Measurements from ENCODE around the gene FXYD4. TPM values are rescaled to one million over a fixed set of nuclear protein-coding genes. Genes with fewer than 3 reads are reported as not detected.
"Not testable (repeated sequence)": the region's sequence is repeated elsewhere in the genome, so short reads cannot be mapped to it uniquely, and the experiment has no call there.

Gene FXYD4

GRCh38 chr10:43421519-43421918 is 50.1 kb downstream of the FXYD4 start:
- no peak overlapping the region for H3K4ac ChIP-seq (ENCODE audit: low read length)
- no peak overlapping the region for H3K14ac ChIP-seq (ENCODE audit: low read length)
- H2BK15ac ChIP-seq (ENCODE audit: low read length) = no peak overlapping the region
- H3K36me3 ChIP-seq (replicated peaks in 1 of 2; ENCODE audit: control insufficient read depth in 2 of 2, insufficient read depth in 2 of 2, low read length in 2 of 2) = no peaks in the 10 kb centered on the region
- H3K27ac ChIP-seq (replicated peaks; ENCODE audit: low read length) = no peak overlapping the region
- H4K8ac ChIP-seq (ENCODE audit: low read depth, low read length) = no peak overlapping the region
- no peaks in the 10 kb centered on the region for H3K79me1 ChIP-seq (ENCODE audit: low read depth, low read length)
- peaks cover 0 to 2% of the 10 kb centered on the region in 2 donors for H3K4me1 ChIP-seq (ENCODE audit: control insufficient read depth in 2 of 2, insufficient read depth in 1 of 2, low read depth in 1 of 2, low read length in 2 of 2)
- no peak for DNase-seq (ENCODE audit: low spot score)
- no CpG with 5 or more reads among the region's 6 CpGs for WGBS, 2 donors (ENCODE audit: extremely low coverage in 2 of 2, insufficient read length in 2 of 2, insufficient replicate concordance in 1 of 2)
- H2BK12ac ChIP-seq (ENCODE audit: low read length) = no peak overlapping the region
- H2AK5ac ChIP-seq (ENCODE audit: low read depth, low read length) = no peak overlapping the region
- no peak overlapping the region for H2BK120ac ChIP-seq (ENCODE audit: low read depth, low read length)
- no peak overlapping the region for H3K4me2 ChIP-seq (ENCODE audit: insufficient read depth, low read length, poor library complexity, severe bottlenecking)
- no peak overlapping the region for H2BK5ac ChIP-seq (ENCODE audit: low read length)
- peaks cover 0 to 11% of the 10 kb centered on the region in 2 donors for H3K9me3 ChIP-seq (replicated peaks in 1 of 2; ENCODE audit: control insufficient read depth in 2 of 2, insufficient read depth in 1 of 2, low read depth in 1 of 2, low read length in 2 of 2)
- no peak overlapping the region for H2AFZ ChIP-seq (ENCODE audit: low read length)
- H3K23ac ChIP-seq (ENCODE audit: low read depth, low read length, poor library complexity) = no peak overlapping the region
- H3K4me3 ChIP-seq (ENCODE audit: low read length in 2 of 2) = no peak overlapping the region
- H3K27me3 ChIP-seq (ENCODE audit: control insufficient read depth in 3 of 3, insufficient read depth in 3 of 3, low read depth in 1 of 3, low read length in 3 of 3) = no peaks in the 10 kb centered on the region
- H3K18ac ChIP-seq (ENCODE audit: low read length) = no peak overlapping the region
- H4K91ac ChIP-seq (ENCODE audit: low read depth, low read length, poor library complexity) = no peak overlapping the region
- no peak overlapping the region for H3K9ac ChIP-seq (ENCODE audit: low read depth, low read length, poor library complexity)

GRCh38 chr10:43421944-43422343 is 50.5 kb downstream of the FXYD4 start:
- H3K4me3 ChIP-seq (ENCODE audit: low read length in 2 of 2) = not testable (repeated sequence)
- WGBS, 2 donors (ENCODE audit: extremely low coverage in 2 of 2, insufficient read length in 2 of 2, insufficient replicate concordance in 1 of 2) = no CpG with 5 or more reads among the region's 4 CpGs

GRCh38 chr10:43424416-43424815 is 53.0 kb downstream of the FXYD4 start:
- no peak overlapping the region for H4K91ac ChIP-seq (ENCODE audit: low read depth, low read length, poor library complexity)
- no peak overlapping the region for H3K18ac ChIP-seq (ENCODE audit: low read length)
- no peak for DNase-seq (ENCODE audit: low spot score)
- peaks cover 0 to 11% of the 10 kb centered on the region in 2 donors for H3K9me3 ChIP-seq (replicated peaks in 1 of 2; ENCODE audit: control insufficient read depth in 2 of 2, insufficient read depth in 1 of 2, low read depth in 1 of 2, low read length in 2 of 2)
- H2AK5ac ChIP-seq (ENCODE audit: low read depth, low read length) = no peak overlapping the region
- no peak overlapping the region for H2BK12ac ChIP-seq (ENCODE audit: low read length)
- H3K4me1 ChIP-seq (ENCODE audit: control insufficient read depth in 2 of 2, insufficient read depth in 1 of 2, low read depth in 1 of 2, low read length in 2 of 2) = peaks cover 0 to 2% of the 10 kb centered on the region in 2 donors
- no peaks in the 10 kb centered on the region for H3K36me3 ChIP-seq (replicated peaks in 1 of 2; ENCODE audit: control insufficient read depth in 2 of 2, insufficient read depth in 2 of 2, low read length in 2 of 2)
- H2BK120ac ChIP-seq (ENCODE audit: low read depth, low read length) = no peak overlapping the region
- no peak overlapping the region for H4K8ac ChIP-seq (ENCODE audit: low read depth, low read length)
- no CpG with 5 or more reads among the region's 6 CpGs for WGBS, 2 donors (ENCODE audit: extremely low coverage in 2 of 2, insufficient read length in 2 of 2, insufficient replicate concordance in 1 of 2)
- no peak overlapping the region for H3K27ac ChIP-seq (replicated peaks; ENCODE audit: low read length)
- H2AFZ ChIP-seq (ENCODE audit: low read length) = no peak overlapping the region
- H3K4me3 ChIP-seq (ENCODE audit: low read length in 2 of 2) = no peak overlapping the region
- H3K27me3 ChIP-seq (ENCODE audit: control insufficient read depth in 3 of 3, insufficient read depth in 3 of 3, low read depth in 1 of 3, low read length in 3 of 3) = no peaks in the 10 kb centered on the region
- H3K79me1 ChIP-seq (ENCODE audit: low read depth, low read length) = no peaks in the 10 kb centered on the region
- no peak overlapping the region for H3K23ac ChIP-seq (ENCODE audit: low read depth, low read length, poor library complexity)
- H2BK15ac ChIP-seq (ENCODE audit: low read length) = no peak overlapping the region
- no peak overlapping the region for H3K9ac ChIP-seq (ENCODE audit: low read depth, low read length, poor library complexity)
- no peak overlapping the region for H3K4ac ChIP-seq (ENCODE audit: low read length)
- H3K4me2 ChIP-seq (ENCODE audit: insufficient read depth, low read length, poor library complexity, severe bottlenecking) = no peak overlapping the region
- no peak overlapping the region for H2BK5ac ChIP-seq (ENCODE audit: low read length)
- H3K14ac ChIP-seq (ENCODE audit: low read length) = no peak overlapping the region

More at GRCh38 chr10:43421944-43422343, 50.5 kb downstream of the FXYD4 start:
- H4K91ac ChIP-seq (ENCODE audit: low read depth, low read length, poor library complexity); H3K36me3 ChIP-seq (replicated peaks in 1 of 2; ENCODE audit: control insufficient read depth in 2 of 2, insufficient read depth in 2 of 2, low read length in 2 of 2); H3K4me1 ChIP-seq (ENCODE audit: control insufficient read depth in 2 of 2, insufficient read depth in 1 of 2, low read depth in 1 of 2, low read length in 2 of 2); H2BK120ac ChIP-seq (ENCODE audit: low read depth, low read length); H3K27me3 ChIP-seq (ENCODE audit: control insufficient read depth in 3 of 3, insufficient read depth in 3 of 3, low read depth in 1 of 3, low read length in 3 of 3); H3K23ac ChIP-seq (ENCODE audit: low read depth, low read length, poor library complexity); DNase-seq (ENCODE audit: low spot score); H2BK15ac ChIP-seq (ENCODE audit: low read length); H2AFZ ChIP-seq (ENCODE audit: low read length); H2BK5ac ChIP-seq (ENCODE audit: low read length); H2AK5ac ChIP-seq (ENCODE audit: low read depth, low read length); H4K8ac ChIP-seq (ENCODE audit: low read depth, low read length); H3K18ac ChIP-seq (ENCODE audit: low read length); H2BK12ac ChIP-seq (ENCODE audit: low read length); H3K14ac ChIP-seq (ENCODE audit: low read length); H3K79me1 ChIP-seq (ENCODE audit: low read depth, low read length); H3K9ac ChIP-seq (ENCODE audit: low read depth, low read length, poor library complexity); H3K4me2 ChIP-seq (ENCODE audit: insufficient read depth, low read length, poor library complexity, severe bottlenecking); H3K27ac ChIP-seq (replicated peaks; ENCODE audit: low read length); H3K4ac ChIP-seq (ENCODE audit: low read length): not testable (repeated sequence)
- peaks cover 0 to 11% of the 10 kb centered on the region in 2 donors for H3K9me3 ChIP-seq (replicated peaks in 1 of 2; ENCODE audit: control insufficient read depth in 2 of 2, insufficient read depth in 1 of 2, low read depth in 1 of 2, low read length in 2 of 2)

Small RNA genes within 50 kb of the gene (small RNA-seq; reads per million reads assigned to genes)
- gene RNU6ATAC11P (ENCODE audit: insufficient read depth) (not detected), gene SNORD3J (ENCODE audit: insufficient read depth) (not detected)
